Measurements from ENCODE around the gene SNAP47.

DNA sequence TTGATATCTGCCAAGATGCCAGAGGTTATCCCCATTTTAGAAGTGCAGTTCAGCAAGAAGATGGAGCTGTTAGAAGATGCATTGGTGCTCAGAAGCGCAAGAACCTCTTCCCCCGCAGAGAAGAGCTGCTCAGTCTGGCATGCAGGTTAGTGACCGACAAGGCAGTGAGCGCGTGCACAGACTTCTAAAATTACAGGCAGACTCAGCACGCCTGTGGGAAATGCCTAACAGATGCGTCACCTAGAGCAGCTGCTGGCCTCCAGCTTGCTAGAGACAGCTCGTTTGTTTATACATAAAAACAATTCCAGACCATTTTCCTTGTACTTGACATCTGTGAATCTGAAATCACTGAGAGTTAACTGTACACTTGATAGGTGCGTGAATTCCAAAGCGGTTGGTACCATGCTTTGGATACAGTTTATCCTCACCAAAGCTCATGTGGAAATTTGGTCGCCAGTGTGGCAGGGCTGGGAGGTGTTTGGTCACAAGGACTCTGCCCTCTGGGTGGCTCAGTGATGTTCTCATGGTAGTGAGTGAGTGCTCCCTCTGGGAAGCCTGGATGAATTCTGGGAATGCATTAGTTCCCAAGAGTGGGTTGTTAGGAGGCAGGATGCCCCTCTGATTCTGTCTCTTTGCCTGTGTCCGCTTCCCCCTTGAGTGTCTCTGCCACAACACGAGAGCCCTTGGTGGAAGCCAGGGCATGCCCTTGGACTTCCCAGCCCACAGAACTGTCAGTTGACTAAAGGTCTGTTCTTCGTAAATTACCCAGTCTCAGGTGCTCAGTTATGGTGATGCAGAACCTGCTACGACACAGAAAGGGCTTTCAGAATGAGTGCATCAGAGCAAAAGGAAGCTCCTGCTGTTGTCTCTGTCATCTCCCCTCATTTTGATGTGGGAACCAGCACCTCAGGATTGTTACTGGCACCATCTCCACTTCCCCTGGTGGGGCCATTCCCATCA, 24.4 kb downstream of the SNAP47 start:
- TF ChIP-seq CTCF (IDR thresholded peaks at IDR 0.05; ENCODE audit: low read length) (no peak), EZH2 (optimal IDR thresholded peaks at IDR 0.05; ENCODE audit: low read depth, low read length) (no peak)

Measured in MM.1S (cell line).